Measurements from ENCODE around the gene GTF2E1. TPM values are rescaled to one million over a fixed set of nuclear protein-coding genes. Genes with fewer than 3 reads are reported as not detected.
"Not testable (repeated sequence)": the region's sequence is repeated elsewhere in the genome, so short reads cannot be mapped to it uniquely, and the experiment has no call there.

GTF2E1 gene
- total and polyA plus RNA-seq, 9 of the 15 experiments (the other 6 are each of a cell fraction or from before 2014, with no cell fraction given) = 12.9 to 23.5 (median 15.4) TPM

DNA sequence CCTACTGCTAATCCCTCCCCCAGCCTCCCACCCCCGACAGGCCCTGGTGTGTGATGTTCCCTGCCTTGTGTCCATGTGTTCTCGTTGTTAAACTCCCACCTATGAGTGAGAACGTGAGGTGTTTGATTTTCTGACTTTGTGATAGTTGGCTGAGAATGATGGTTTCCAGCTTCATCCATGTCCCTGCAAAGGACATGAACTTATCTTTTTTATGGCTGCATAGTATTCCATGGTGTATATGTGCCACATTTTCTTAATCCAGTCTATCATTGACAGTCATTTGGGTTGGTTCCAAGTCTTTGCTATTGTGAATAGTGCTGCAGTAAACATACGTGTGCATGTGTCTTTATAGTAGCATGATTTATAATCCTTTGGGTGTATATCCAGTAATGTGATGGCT lies 16.0 kb downstream of the GTF2E1 start:
- H3K9ac ChIP-seq (ENCODE audit: insufficient read depth in 1 of 2, low read depth in 2 of 2, low read length in 2 of 2); H3K4me3 ChIP-seq; FAIRE-seq; H3K27me3 ChIP-seq (ENCODE audit: control insufficient read depth in 2 of 2, insufficient read depth in 2 of 2, low read length in 2 of 2); H3K9me1 ChIP-seq (ENCODE audit: control insufficient read depth, insufficient read depth, low read length); H3K4me1 ChIP-seq (replicated peaks in 1 of 2; ENCODE audit: control insufficient read depth in 2 of 2, insufficient read depth in 2 of 2, low read length in 2 of 2); H3K4me2 ChIP-seq (ENCODE audit: insufficient read depth, low read length); intact Hi-C loops (cut with micrococcal nuclease); BruUV-seq (replicated peaks); H3K36me3 ChIP-seq (ENCODE audit: control insufficient read depth, insufficient read depth, low read length); H2AFZ ChIP-seq (ENCODE audit: low read depth, low read length); H3K27ac ChIP-seq (ENCODE audit: extremely low read depth, low read depth, low read length); H4K20me1 ChIP-seq (replicated peaks; ENCODE audit: control insufficient read depth, insufficient read depth, low read length); DNase-seq (ENCODE audit: extremely low read depth in 1 of 4, low spot score in 3 of 4); CTCF ChIA-PET (ENCODE audit: low intra/inter-chr PET ratio); ATAC-seq; in situ Hi-C loops (cut with MboI); POLR2A ChIA-PET; H3K9me3 ChIP-seq (replicated peaks; ENCODE audit: control insufficient read depth, insufficient read depth, low read depth, low read length): not testable (repeated sequence)
- H3K79me2 ChIP-seq (ENCODE audit: control insufficient read depth, insufficient read depth, low read length) = peaks cover 27% of the 10 kb centered on the region
- WGBS (ENCODE audit: insufficient coverage, low coverage, missing lambda C conversion rate) = 51% methylated on average over 3 of the region's 4 CpGs
- peak; percentile 71 for TF ChIP-seq ZNF146 (CRISPR knock-in tag; IDR thresholded peaks at IDR 0.05; ENCODE audit: unreplicated experiment)

DNA sequence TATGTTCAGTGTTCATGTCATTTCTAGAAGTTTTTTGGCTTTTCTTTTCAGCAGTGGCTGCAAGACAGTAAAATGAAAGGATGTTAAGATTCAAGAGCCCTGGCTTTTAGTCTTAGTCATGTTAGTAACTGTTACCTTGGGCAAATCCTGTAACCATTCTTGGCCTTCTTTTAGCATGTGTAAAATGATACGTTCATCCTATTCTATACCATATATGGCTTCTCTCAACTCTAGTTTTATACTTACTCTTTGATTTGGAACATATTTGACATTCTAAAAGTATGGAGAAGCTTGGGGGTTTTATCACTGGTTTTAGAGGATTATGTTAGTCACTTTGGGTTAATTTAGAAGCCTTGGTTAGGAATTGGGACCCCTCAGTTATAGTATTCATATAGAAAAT lies 20.1 kb downstream of the GTF2E1 start:
- no peaks in the 10 kb centered on the region for H3K9me3 ChIP-seq (replicated peaks; ENCODE audit: control insufficient read depth, insufficient read depth, low read depth, low read length)
- H3K27me3 ChIP-seq (ENCODE audit: control insufficient read depth in 2 of 2, insufficient read depth in 2 of 2, low read length in 2 of 2) = no peaks in the 10 kb centered on the region
- WGBS (ENCODE audit: insufficient coverage, low coverage, missing lambda C conversion rate) = 63% methylated on average over 1 of the region's 1 CpG
- no peak overlapping the region for H2AFZ ChIP-seq (ENCODE audit: low read depth, low read length)
- ChIA-PET CTCF (ENCODE audit: low intra/inter-chr PET ratio) (no interaction called here), POLR2A (no interaction called here)
- H3K79me2 ChIP-seq (ENCODE audit: control insufficient read depth, insufficient read depth, low read length) = peaks cover 37% of the 10 kb centered on the region
- peaks cover 0 to 5% of the 10 kb centered on the region in 2 experiments; a peak in 3 of 5 replicates for H3K4me1 ChIP-seq (replicated peaks in 1 of 2; ENCODE audit: control insufficient read depth in 2 of 2, insufficient read depth in 2 of 2, low read length in 2 of 2)
- H3K4me2 ChIP-seq (ENCODE audit: insufficient read depth, low read length) = no peak overlapping the region
- H3K9me1 ChIP-seq (ENCODE audit: control insufficient read depth, insufficient read depth, low read length) = no peaks in the 10 kb centered on the region
- no peak overlapping the region for H3K4me3 ChIP-seq
- no peak for DNase-seq (ENCODE audit: extremely low read depth in 1 of 4, low spot score in 3 of 4)
- H3K36me3 ChIP-seq (ENCODE audit: control insufficient read depth, insufficient read depth, low read length) = no peaks in the 10 kb centered on the region
- FAIRE-seq = no peak
- no TSS peak for BruUV-seq (replicated peaks)
- intact Hi-C loops (cut with micrococcal nuclease) (no loop called here), in situ Hi-C loops (cut with MboI) (no loop called here)
- no peak for ATAC-seq
- no peak overlapping the region for H3K9ac ChIP-seq (ENCODE audit: insufficient read depth in 1 of 2, low read depth in 2 of 2, low read length in 2 of 2)
- TF ChIP-seq ATF7 (IDR thresholded peaks at IDR 0.05) (no peak), ZNF384 (IDR thresholded peaks at IDR 0.05; ENCODE audit: low read depth, low read length) (no peak), ZNF24 (IDR thresholded peaks at IDR 0.05) (no peak), NELFE (IDR thresholded peaks at IDR 0.05; ENCODE audit: insufficient read depth, insufficient read length) (no peak), TCF7L2 (IDR thresholded peaks at IDR 0.05; ENCODE audit: low read depth, low read length) (no peak), SIN3A (IDR thresholded peaks at IDR 0.05; ENCODE audit: borderline replicate concordance in 2 of 2, control insufficient read depth in 1 of 2, low read depth in 2 of 2, low read length in 2 of 2) (no peak), XRCC5 (IDR thresholded peaks at IDR 0.05; ENCODE audit: low read depth, low read length) (no peak), DIDO1 (tag; IDR thresholded peaks at IDR 0.05; ENCODE audit: low read depth) (no peak), BMI1 (IDR thresholded peaks at IDR 0.05; ENCODE audit: low read length) (no peak), POLR2A (conservative IDR thresholded peaks at IDR 0.05) (no peak), BRCA1 (IDR thresholded peaks at IDR 0.05) (no peak), BRCA1 (CRISPR knock-in tag; IDR thresholded peaks at IDR 0.05) (no peak), HCFC1 (IDR thresholded peaks at IDR 0.05; ENCODE audit: low read depth, low read length) (no peak), LARP7 (IDR thresholded peaks at IDR 0.05) (no peak), POLR2H (tag; IDR thresholded peaks at IDR 0.05; ENCODE audit: low read depth) (no peak), ZNF583 (CRISPR knock-in tag; IDR thresholded peaks at IDR 0.05) (no peak), ZNF12 (CRISPR knock-in tag; IDR thresholded peaks at IDR 0.05) (no peak), PRMT5 (CRISPR knock-in tag; IDR thresholded peaks at IDR 0.05) (no peak), CBFA2T2 (conservative IDR thresholded peaks at IDR 0.05) (no peak), HDAC6 (IDR thresholded peaks at IDR 0.05; ENCODE audit: low read depth, low read length) (no peak)
- H3K27ac ChIP-seq (ENCODE audit: extremely low read depth, low read depth, low read length) = no peak overlapping the region
- H4K20me1 ChIP-seq (replicated peaks; ENCODE audit: control insufficient read depth, insufficient read depth, low read length) = no peaks in the 10 kb centered on the region
